HG03571 (cell line): Measurements from ENCODE around the gene CLNK.

Experiments
- ATAC-seq: cut with Tn5 transposase; IDR thresholded peaks from one replicate; pipeline ENCODE4 v1.9.1; 2021; ENCODE audit not compliant: unreplicated experiment

Gene CLNK

GRCh38 chr4:10684631-10685030 is at the start of gene CLNK:
TSS of gene CLNK (minus strand) at chr4:10684768. CDS start at chr4:10667869, 16,899 bp downstream.
- peak; percentile 96 for ATAC-seq

DNA sequence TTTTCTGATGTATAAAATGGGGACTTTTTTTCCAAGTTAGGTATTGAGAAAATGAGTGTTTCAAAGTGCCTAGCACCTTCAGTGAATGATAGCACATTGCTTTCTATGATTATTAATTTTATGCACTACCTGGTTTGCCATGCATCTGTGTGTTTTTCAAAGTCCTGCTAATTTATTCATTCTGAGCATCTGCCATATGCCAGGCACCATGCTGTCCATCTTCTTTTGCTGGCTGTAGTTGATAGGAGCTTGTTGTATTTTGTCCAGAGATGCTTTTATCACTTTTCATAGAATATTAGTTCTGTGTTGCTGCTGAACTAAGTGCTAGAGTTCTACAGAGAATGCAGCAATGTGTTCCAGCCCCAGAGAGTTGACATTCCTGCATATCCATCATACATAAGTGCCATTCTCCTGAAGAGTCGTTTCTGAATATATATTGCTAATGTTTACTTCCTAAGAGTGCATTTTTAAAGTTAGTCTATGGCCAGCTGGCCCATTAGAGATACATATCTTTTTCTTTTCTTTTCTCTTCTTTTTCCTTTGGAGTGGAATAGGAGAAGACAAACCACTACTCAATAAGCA is 49.0 kb upstream of the CLNK start:
- no peak for ATAC-seq

DNA sequence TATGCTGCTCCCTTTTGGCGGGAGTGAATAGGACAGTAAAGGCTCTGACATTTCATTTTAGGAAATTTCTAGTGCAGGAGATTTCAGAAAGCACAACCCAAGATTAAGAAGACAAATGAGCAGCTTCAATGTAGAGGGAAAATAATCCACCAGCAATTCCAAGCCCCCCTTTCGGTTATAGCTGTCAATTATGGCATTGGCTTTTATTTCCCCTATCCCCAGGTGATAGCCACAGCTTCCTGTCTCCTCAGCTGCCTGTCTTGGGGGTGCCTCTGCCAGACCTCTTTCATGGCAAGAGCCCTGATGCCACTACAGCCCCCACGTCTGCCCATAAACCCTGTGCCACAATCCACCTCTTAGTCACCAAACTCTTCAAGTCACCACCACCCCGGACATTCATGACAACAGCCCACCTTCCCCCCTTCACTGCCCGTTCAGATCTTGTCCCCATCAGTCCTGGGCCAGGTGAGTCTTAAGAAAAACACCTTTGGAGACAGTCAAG is 48.4 kb upstream of the CLNK start:
- no peak for ATAC-seq

- ATAC-seq = no peak
Observed at GRCh38 chr4:10732235-10732913, 47.8 kb upstream of the CLNK start.

DNA sequence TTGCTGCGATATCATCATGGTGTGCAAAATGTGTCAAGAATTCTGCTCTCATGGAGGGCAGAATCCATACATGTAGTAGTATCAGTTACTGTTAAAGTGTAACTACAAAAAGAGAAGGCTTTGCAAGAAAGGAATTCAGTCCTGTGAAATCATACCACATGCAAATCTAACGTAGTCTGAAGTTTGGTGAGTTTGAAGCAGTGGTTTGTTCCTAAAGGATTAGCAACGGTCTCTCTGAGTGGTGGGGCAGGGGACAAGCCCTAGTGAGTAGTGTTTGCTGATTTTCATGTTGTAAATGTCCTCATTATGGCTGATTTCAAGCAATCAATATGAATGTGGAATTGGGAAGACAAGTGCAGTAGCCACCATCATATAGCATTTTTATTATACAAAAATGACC is 47.1 kb upstream of the CLNK start:
- ATAC-seq = no peak

GRCh38 chr4:10731162-10731561 is 46.6 kb upstream of the CLNK start:
- no peak for ATAC-seq

GRCh38 chr4:10730590-10730989 is 46.0 kb upstream of the CLNK start:
- peak; percentile 67 for ATAC-seq

DNA sequence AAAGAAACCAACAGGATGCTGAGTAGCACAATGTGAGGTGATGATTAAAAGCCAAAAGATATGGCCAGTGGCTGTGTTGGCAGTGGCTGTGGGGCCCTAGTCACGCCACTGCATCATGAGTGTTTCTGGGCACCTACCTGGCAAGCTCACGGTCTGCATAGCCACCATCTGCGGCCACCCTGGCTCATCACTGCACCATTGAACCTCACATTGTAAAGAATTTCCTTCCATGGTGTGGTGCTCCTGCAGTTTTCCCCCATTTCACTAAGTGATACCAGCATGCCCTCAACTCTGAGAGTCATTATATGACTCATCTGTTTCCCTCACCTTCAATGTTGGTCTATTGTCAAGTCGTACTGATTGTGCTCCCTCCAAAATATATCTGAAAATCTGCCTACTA is 45.5 kb upstream of the CLNK start:
- ATAC-seq = peak; percentile 54

DNA sequence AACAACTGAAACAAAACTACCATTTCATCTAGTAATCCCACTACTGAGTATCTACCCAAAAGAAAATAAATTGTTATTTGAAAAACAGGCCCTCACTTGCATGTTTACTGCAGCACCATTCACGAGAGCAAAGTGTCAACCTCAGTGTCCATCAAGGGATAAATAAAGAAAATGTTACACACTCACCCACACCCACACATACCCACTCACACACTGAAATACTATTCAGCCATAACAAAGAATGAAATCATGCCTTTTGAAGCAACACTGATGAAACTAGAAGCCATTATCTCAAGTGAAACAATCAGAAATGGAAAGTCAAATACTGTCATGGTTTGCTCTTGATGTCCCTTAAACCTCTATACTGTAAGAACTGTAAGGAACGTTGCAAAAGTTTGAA is 44.8 kb upstream of the CLNK start:
- no peak for ATAC-seq

GRCh38 chr4:10728016-10728415 is 43.4 kb upstream of the CLNK start:
- no peak for ATAC-seq

DNA sequence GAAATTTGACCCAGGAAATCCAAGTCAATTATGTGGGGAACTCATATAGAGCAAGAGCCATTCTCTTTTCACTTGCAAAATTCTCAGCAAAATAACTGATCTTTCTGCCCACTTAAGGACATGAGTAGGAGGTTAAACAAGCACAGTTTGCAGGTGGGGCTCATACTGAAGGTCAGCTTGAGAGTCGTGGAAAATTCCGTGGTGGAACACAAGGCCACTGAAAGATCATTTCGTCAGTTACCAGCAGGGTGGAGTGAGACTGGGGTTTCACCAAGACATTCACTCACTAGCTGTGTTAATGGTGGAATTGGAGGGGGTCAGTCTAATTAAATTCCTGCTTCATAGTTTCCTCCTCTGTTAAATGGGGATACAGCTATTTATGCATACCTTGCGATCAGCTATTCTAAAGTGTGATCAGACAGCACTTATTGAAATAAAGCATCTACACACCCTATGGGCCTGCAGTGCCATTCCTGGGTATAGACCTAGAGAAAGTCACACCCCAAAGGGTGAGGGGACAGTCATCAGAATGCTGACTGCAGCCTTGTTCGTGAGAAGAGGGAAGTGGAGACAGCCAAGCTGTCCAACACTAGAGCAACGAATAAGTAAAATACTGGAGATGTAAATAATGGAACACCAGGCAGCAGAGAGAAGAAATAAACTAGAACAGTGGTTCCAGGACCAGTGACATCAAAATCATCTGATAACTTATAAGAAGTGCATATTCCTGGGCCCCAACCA is 42.7 kb upstream of the CLNK start:
- ATAC-seq = no peak

DNA sequence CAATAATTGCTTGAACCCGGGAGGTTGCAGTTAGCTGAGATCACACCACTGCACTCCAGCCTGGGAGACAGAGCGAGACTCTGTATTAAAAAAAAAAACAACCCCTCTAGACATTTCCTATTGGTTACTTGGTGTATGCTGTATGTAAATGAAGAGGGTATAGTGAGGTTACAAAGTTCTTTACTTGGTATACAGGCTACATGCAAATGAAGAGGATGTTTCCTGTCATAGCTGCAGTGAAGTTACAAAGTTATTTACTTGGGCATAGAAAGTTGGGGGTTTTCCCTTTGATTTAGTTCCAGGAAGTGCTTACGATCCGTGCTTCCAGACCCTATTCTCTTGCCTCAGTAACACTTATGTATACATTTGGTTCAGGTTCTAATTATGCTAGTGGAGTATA is 38.4 kb upstream of the CLNK start:
- ATAC-seq = peak; percentile 99

- no peak for ATAC-seq
Observed at GRCh38 chr4:10721616-10722015, 37.0 kb upstream of the CLNK start.

- ATAC-seq = no peak
Observed at GRCh38 chr4:10716163-10716562, 31.6 kb upstream of the CLNK start.

DNA sequence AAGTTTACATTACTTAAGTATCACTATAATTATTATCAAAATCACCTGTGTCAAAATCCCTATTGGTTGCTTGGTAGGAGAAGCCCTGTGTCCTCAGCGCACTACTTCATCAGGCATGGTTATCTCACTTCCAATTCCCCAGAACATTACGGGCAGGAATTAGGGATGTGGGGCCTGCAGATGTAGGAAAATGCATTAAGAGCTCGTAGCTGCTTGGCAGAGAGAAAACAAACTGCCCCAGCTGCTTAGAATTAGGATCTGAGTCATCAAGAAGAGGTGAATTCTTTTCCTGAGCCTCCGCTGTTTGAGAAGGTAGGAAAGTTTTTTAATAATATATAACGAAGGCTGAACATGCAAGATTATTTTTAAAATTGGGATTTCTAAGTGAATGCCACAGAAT is 31.1 kb upstream of the CLNK start:
- no peak for ATAC-seq

DNA sequence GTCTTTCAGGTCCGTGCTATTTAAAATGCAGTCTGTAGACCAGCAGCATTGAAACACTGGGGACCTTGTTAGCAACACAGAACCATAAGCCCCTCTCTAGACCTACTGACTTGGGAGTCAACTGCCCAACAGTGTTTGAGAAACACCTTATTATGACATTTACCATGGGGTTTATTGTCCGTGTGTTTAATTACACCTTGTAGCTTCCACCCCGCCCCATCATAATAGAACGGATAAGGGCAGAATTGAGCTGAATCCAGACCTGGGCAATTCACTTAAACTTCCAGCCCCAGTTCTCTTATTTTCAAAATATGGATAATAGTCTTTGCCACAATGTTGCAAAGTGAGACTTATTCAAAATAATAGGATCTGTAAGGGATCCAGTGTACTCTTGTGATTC is 30.6 kb upstream of the CLNK start:
- ATAC-seq = no peak

GRCh38 chr4:10713591-10713990 is 29.0 kb upstream of the CLNK start:
- no peak for ATAC-seq

DNA sequence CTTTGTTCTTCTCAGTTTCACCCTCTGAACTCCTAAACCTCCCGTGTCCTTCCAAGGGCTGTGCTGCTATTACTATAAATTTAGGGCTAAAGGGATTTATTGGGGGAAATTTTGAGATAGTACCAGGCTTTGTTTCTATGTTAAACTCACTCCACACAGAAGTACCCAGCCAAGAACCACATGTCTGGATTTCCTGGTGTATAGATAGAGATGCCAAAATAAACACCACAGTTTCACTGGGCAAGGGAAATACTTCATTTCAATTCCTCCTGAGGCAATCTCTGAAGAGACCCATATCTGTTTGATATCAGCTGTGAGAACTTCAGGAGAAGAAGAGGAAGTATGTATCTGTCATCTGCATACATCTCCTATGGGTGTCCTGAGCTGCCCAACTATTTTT is 21.7 kb upstream of the CLNK start:
- no peak for ATAC-seq

GRCh38 chr4:10704430-10704810 is 19.9 kb upstream of the CLNK start:
- no peak for ATAC-seq

- ATAC-seq = no peak
Observed at GRCh38 chr4:10703766-10704429, 19.3 kb upstream of the CLNK start.

GRCh38 chr4:10703156-10703555 is 18.6 kb upstream of the CLNK start:
- ATAC-seq = no peak
